ENCODE results near the gene MAGIX.

DNA sequence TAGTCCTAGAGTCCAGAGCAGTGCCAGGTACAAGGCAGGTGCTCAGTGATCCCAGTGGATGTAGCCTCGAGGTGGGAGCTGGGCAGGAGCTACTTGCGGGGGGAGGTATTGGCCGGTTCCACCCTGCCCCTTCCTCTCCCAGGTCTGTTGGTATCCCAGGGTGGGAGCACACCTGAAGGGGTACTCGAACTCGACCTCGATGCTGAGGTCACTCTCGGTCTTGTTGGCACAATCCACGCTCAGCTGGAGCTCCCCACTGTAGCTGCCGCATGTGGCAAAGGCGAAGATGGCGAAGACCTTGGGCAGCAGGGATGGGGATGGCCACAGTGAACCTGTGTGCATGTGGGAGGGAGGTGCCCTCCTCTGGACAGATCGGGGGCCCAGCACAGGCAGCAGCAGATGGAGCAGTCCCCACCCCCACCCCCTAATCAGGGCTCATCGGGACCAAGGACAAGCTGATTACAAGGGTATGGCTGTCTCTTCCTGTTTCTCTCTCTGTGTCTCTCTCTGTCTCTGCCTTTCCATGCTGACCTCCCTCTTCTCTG, 35.1 kb downstream of the MAGIX start:
- TF ChIP-seq TAF1 (IDR thresholded peaks at IDR 0.05; ENCODE audit: borderline replicate concordance, insufficient read depth, low read length) (no peak), REST (IDR thresholded peaks at IDR 0.05; ENCODE audit: insufficient read depth in 1 of 2, low read depth in 2 of 2, low read length in 2 of 2) (no peak)
